GM19099 (cell line): ENCODE results near the gene HMCN1.

Experiments
- POLR2A ChIP-seq: IDR thresholded peaks from 3 replicates; pipeline ENCODE4 v1.6.1; 2011; ENCODE audit warnings: low read depth; ENCODE audit not compliant: insufficient read length; ENCODE audit errors: extremely low read depth

Gene HMCN1

GRCh38 chr1:186228749-186229148 is 494.6 kb downstream of the HMCN1 start:
- no peak for TF ChIP-seq POLR2A

DNA sequence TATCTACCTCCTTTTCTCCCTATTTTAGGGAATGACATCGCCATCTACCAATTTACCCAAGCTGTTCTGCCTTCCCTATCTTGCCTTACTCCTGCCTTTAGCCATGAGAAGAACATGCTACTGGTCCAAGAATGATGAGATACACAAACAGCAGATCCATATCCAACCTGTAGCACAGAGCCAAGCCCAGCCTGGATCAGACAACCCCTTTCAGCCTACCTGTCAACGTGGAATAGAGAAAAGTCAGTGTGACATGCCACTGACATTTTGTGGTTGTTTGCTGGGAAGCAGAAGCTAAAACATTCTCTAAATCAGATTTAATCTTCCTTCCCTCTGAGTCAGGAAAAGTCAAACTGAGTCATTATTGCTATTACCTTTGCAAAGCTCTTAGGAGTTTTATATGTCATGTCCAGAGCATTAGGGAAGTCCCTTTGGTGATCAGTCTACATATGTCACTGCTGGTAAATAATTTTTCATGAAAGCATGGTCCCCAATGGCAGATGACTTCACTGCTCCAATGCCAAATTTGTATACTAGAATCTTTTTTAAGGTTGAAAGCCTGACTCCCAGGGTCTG is 497.8 kb downstream of the HMCN1 start:
- TF ChIP-seq POLR2A, result no peak

DNA sequence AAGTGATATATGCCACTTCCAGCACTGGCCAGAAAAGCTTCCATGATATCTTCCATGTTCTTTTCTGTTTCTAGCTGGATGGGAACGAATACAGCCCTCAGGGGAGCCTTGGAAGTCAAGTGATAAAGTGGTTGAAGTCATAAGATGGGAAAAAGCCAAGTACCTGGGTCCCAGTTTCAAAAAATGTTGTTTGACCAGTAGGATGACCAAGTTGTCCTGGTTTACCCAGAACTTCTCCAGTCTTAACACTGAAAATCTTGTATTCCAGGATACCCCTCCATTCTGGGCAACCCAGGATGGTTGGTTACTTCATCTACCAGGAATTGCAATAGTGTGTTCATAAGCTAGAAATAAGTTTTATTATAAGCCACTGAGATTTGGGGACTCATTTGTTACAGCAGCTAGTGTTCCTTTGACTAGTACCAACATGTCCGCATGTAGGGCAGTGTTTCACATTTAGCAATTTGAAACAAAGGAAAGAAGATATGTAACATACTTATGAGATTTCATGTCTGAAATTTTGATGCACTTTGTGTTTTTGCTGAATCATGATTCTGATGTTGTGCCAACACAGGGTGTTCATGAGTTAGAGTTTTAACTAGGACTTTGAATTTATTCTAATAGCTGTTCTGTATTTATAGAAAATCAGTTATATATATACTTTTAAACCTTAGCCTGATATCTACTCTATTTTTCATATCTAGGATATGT is 500.9 kb downstream of the HMCN1 start:
- TF ChIP-seq POLR2A, result no peak

DNA sequence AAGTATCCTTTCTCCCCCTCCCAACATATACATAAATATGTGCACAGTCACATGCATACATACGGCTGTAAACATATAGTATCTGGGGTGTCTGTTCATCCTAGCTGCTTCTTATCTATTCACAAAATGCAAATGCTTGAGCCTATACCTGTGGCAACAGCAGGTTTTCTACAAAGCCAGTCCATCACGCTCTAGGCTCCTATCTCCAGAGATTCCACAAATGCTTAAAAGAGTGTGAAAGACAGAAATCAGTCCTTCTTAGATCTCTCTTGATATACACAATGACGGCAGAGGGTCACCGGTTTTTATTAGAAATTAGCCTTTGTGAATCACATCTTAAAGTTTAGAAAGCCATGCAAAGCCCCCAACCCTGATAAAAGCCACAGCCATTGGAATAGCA is 501.5 kb downstream of the HMCN1 start:
- no peak for TF ChIP-seq POLR2A

DNA sequence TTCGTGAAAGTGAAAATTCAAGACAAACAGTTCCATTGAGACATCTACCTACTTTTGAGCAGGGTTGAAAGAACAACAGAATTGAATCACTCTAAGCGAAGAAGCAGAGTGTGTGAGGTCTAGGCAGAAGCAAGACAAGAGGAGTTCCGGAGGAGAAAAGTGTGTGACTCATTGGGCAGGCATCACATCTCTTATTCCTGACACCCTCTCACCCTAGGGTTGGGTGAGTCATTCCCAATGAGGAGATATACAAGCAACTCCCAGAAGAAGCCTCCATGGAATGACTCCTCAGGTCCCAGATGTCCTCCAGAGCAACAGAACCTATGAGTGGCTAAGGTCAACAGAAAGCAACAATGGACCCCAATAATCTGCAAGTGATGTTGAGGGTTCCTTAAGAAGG is 502.7 kb downstream of the HMCN1 start:
- TF ChIP-seq POLR2A, result no peak

- TF ChIP-seq POLR2A, result no peak
Observed at GRCh38 chr1:186239171-186239570, 505.0 kb downstream of the HMCN1 start.

- no peak for TF ChIP-seq POLR2A
Observed at GRCh38 chr1:186240436-186240835, 506.2 kb downstream of the HMCN1 start.
